ENCODE measurements around the gene ASTN1.

DNA sequence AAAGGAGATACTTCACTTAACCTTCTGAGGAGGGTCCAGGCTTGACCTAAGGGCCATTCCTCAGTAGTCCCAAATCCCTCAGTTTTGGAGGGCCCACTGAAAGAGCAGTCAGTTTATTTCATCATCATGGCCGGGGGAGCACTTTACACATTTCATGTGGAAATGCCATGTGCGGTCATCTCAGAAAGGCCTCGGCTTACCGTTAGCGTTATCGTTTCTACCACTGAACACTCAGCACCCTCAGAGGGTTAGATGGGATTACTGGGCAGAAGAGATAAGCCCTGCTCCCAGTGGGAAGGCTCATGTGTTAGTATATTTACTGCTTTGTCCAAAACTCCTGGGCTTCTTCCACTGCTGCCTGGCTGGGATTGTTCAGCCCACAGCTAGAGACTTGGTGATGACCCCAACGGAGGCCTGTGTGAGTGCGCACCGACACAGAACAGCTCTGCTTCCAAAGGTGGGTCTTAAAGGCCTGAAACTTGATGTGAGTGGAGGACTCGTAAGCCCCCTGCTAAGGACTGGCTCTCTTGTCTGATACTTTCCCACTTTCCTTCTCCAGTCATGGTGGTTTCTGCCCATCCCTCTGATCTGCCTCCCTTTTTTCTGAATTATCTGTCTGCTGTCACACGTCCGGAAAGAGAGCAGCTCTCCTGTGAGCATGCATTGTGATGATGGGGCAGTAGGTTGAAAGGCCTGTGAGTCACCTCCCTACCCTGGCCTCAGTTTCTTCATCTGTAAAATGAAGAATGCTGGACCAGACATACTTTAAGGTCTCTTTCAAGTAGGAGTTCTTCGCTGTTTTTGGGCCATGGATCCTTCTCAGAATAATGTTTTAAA lies 284.5 kb downstream of the ASTN1 start:
- TF ChIP-seq CTCF (conservative IDR thresholded peaks at IDR 0.05) = no peak
- TF ChIP-seq EZH2 (IDR thresholded peaks at IDR 0.05; ENCODE audit: low read depth) = no peak
